ENCODE results near the gene CHSY1. TPM values are rescaled to one million over a fixed set of nuclear protein-coding genes. Genes with fewer than 3 reads are reported as not detected.
A peak's percentile ranks its signal among the peaks of the same experiment; 100 is the strongest.

Gene CHSY1
- total RNA-seq, 5 donors from 2014 or later (not counting 1 experiment from before 2014, with no cell fraction given), result 10.8 to 17.7 (median 14.8) TPM

DNA sequence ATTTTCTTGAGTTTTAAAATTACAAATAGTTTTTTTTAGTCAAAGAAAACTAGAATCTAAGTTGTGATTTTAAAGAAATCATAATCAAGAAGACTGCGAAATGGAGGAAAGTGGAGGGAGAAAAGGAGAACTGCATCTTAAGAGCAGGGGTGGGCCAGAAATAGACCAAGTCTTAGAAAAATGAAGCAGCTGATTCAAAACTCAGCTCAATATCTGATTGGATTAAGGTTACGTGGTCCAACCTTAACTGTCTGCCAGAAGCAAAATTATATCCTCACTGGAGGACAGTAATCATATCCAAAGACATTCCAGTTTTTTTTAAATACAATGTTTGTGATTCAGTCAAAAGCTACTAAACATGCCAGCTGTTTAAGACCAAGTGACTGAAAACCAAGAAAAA, 41.4 kb downstream of the CHSY1 start:
- Histone ChIP-seq H3K4me1 (ENCODE audit: control insufficient read depth in 1 of 2, extremely low read depth in 1 of 2, insufficient read depth in 2 of 2, low read length in 2 of 2) (peaks cover 4 to 5% of the 10 kb centered on the region in 2 experiments), H3K27ac (ENCODE audit: low read length) (no peak overlapping the region), H3K27me3 (replicated peaks in 1 of 2; ENCODE audit: control insufficient read depth in 2 of 2, extremely low read depth in 1 of 2, insufficient read depth in 2 of 2, low read length in 1 of 2) (no peaks in the 10 kb centered on the region), H3K4me3 (ENCODE audit: control insufficient read depth in 1 of 2, extremely low read depth in 1 of 2, low read length in 1 of 2) (no peak overlapping the region), H3K36me3 (ENCODE audit: control insufficient read depth in 2 of 2, extremely low read depth in 1 of 2, insufficient read depth in 1 of 2, low read length in 1 of 2) (peaks cover 0 to 3% of the 10 kb centered on the region in 2 donors), H3K9me3 (no peaks in the 10 kb centered on the region)
- H3K9me3 Mint-ChIP-seq, result no peaks in the 10 kb centered on the region
- peaks cover 7% of the 10 kb centered on the region for H3K36me3 Mint-ChIP-seq
- DNase-seq (no peak), ATAC-seq (replicated peaks in 1 of 4) (no peak)
- H3K4me1 Mint-ChIP-seq, result peaks cover 72 to 78% (median 77%) of the 10 kb centered on the region in 3 donors
- H3K4me3 Mint-ChIP-seq, result no peak overlapping the region
- POLR2A ChIA-PET, result interaction anchor here in 1 of 2 donors (0.6 kb wide), 1 partner anchor 35 kb away, joined by 14 read pairs; no protein-coding TSS in a partner anchor
- peak overlapping the region in 1 of 2 donors; percentile 41 for H3K27ac Mint-ChIP-seq
- CTCF ChIA-PET, result no interaction called here
- H3K27me3 Mint-ChIP-seq, result no peaks in the 10 kb centered on the region
- WGBS (ENCODE audit: insufficient coverage), result 100% methylated on average over 1 of the region's 2 CpGs

- no peak overlapping the region for H3K27ac ChIP-seq (ENCODE audit: low read length)
Measured at GRCh38 chr15:101210058-101210457, 41.8 kb downstream of the CHSY1 start.

GRCh38 chr15:101209285-101209845, 42.5 kb downstream of the CHSY1 start:
- H3K36me3 Mint-ChIP-seq, result peaks cover 7% of the 10 kb centered on the region
- Histone ChIP-seq H3K27ac (ENCODE audit: low read length) (no peak overlapping the region), H3K4me3 (ENCODE audit: control insufficient read depth in 1 of 2, extremely low read depth in 1 of 2, low read length in 1 of 2) (no peak overlapping the region), H3K27me3 (replicated peaks in 1 of 2; ENCODE audit: control insufficient read depth in 2 of 2, extremely low read depth in 1 of 2, insufficient read depth in 2 of 2, low read length in 1 of 2) (no peaks in the 10 kb centered on the region), H3K9me3 (no peaks in the 10 kb centered on the region), H3K4me1 (ENCODE audit: control insufficient read depth in 1 of 2, extremely low read depth in 1 of 2, insufficient read depth in 2 of 2, low read length in 2 of 2) (peaks cover 4 to 5% of the 10 kb centered on the region in 2 experiments), H3K36me3 (ENCODE audit: control insufficient read depth in 2 of 2, extremely low read depth in 1 of 2, insufficient read depth in 1 of 2, low read length in 1 of 2) (peaks cover 0 to 3% of the 10 kb centered on the region in 2 donors)
- WGBS (ENCODE audit: insufficient coverage), result no CpG with 5 or more reads among the region's 5 CpGs
- no peak overlapping the region for H3K4me3 Mint-ChIP-seq
- no peak overlapping the region for H3K27ac Mint-ChIP-seq
- DNase-seq (no peak), ATAC-seq (replicated peaks in 1 of 4) (no peak)
- H3K9me3 Mint-ChIP-seq, result no peaks in the 10 kb centered on the region
- no peaks in the 10 kb centered on the region for H3K27me3 Mint-ChIP-seq
- POLR2A ChIA-PET, result no interaction called here
- CTCF ChIA-PET, result interaction anchor here in 1 of 2 donors (0.5 kb wide), 1 partner anchor 210 kb away, joined by 3 read pairs; no protein-coding TSS in a partner anchor
- peaks cover 73 to 83% (median 83%) of the 10 kb centered on the region in 3 donors for H3K4me1 Mint-ChIP-seq

More at GRCh38 chr15:101210058-101210457, 41.8 kb downstream of the CHSY1 start:
- Histone ChIP-seq H3K36me3 (ENCODE audit: control insufficient read depth in 2 of 2, extremely low read depth in 1 of 2, insufficient read depth in 1 of 2, low read length in 1 of 2) (peaks cover 0 to 3% of the 10 kb centered on the region in 2 donors), H3K9me3 (no peaks in the 10 kb centered on the region), H3K4me3 (ENCODE audit: control insufficient read depth in 1 of 2, extremely low read depth in 1 of 2, low read length in 1 of 2) (no peak overlapping the region), H3K27me3 (replicated peaks in 1 of 2; ENCODE audit: control insufficient read depth in 2 of 2, extremely low read depth in 1 of 2, insufficient read depth in 2 of 2, low read length in 1 of 2) (no peaks in the 10 kb centered on the region), H3K4me1 (ENCODE audit: control insufficient read depth in 1 of 2, extremely low read depth in 1 of 2, insufficient read depth in 2 of 2, low read length in 2 of 2) (peaks cover 4 to 5% of the 10 kb centered on the region in 2 experiments)
- CTCF ChIA-PET, result no interaction called here
- WGBS (ENCODE audit: insufficient coverage), result no CpG with 5 or more reads among the region's 1 CpG
- Mint-ChIP-seq H3K27me3 (no peaks in the 10 kb centered on the region), H3K9me3 (no peaks in the 10 kb centered on the region), H3K4me3 (no peak overlapping the region), H3K27ac (peak overlapping the region in 1 of 2 donors; percentile 41), H3K36me3 (peaks cover 7% of the 10 kb centered on the region), H3K4me1 (peaks cover 75 to 82% (median 81%) of the 10 kb centered on the region in 3 donors)
- DNase-seq (no peak), ATAC-seq (replicated peaks in 1 of 4) (no peak)
- POLR2A ChIA-PET, result no interaction called here

DNA sequence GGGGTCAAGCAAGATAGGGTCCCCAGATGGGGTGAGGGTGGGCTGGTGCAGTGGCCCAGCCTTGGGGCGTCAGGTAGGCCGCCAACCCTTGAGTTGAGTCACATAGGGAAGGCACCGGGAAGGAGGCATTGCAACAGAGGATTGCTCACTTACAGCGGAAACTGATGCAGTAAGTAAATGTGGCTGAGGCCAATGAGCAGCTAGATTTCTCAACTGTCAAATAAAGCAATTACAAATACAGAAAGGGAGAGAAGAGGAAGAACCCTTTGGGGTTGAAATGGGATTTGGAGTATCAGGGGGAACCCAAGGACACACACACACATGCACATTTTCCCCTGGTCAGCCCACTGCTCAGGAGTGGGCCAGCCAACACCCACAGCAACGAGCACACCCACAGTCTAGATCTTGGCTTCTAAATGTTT, 44.0 kb downstream of the CHSY1 start:
- no peaks in the 10 kb centered on the region for H3K9me3 Mint-ChIP-seq
- H3K36me3 Mint-ChIP-seq, result peaks cover 7% of the 10 kb centered on the region
- Histone ChIP-seq H3K36me3 (ENCODE audit: control insufficient read depth in 2 of 2, extremely low read depth in 1 of 2, insufficient read depth in 1 of 2, low read length in 1 of 2) (no peaks in the 10 kb centered on the region), H3K27ac (ENCODE audit: low read length) (no peak overlapping the region), H3K4me1 (ENCODE audit: control insufficient read depth in 1 of 2, extremely low read depth in 1 of 2, insufficient read depth in 2 of 2, low read length in 2 of 2) (peaks cover 4 to 8% of the 10 kb centered on the region in 2 experiments), H3K4me3 (ENCODE audit: control insufficient read depth in 1 of 2, extremely low read depth in 1 of 2, low read length in 1 of 2) (no peak overlapping the region), H3K27me3 (replicated peaks in 1 of 2; ENCODE audit: control insufficient read depth in 2 of 2, extremely low read depth in 1 of 2, insufficient read depth in 2 of 2, low read length in 1 of 2) (no peaks in the 10 kb centered on the region), H3K9me3 (no peaks in the 10 kb centered on the region)
- H3K4me1 Mint-ChIP-seq, result peaks cover 75 to 83% (median 81%) of the 10 kb centered on the region in 3 donors
- ChIA-PET POLR2A (no interaction called here), CTCF (no interaction called here)
- peak overlapping the region in 1 of 2 donors; percentile 17 for H3K27ac Mint-ChIP-seq
- 69% methylated on average over 5 of the region's 5 CpGs for WGBS (ENCODE audit: insufficient coverage)
- peak overlapping the region in 1 of 3 donors; percentile 8 for H3K4me3 Mint-ChIP-seq
- H3K27me3 Mint-ChIP-seq, result no peaks in the 10 kb centered on the region
- ATAC-seq (replicated peaks in 1 of 4) (no peak), DNase-seq (no peak)

GRCh38 chr15:101206176-101206591, 45.7 kb downstream of the CHSY1 start:
- ChIA-PET POLR2A (no interaction called here), CTCF (interaction anchor here in 1 of 2 donors (0.7 to 1.3 kb wide), 2 partner anchors 11 to 16 kb away, joined by 3 to 4 read pairs; no protein-coding TSS in a partner anchor)
- peaks cover 77 to 83% (median 79%) of the 10 kb centered on the region in 3 donors for H3K4me1 Mint-ChIP-seq
- no peaks in the 10 kb centered on the region for H3K27me3 Mint-ChIP-seq
- peaks cover 7% of the 10 kb centered on the region for H3K36me3 Mint-ChIP-seq
- peak overlapping the region; percentile 78 to 79 (median 78) for H3K4me3 Mint-ChIP-seq
- ATAC-seq (replicated peaks in 1 of 4) (peak; percentile 86 to 92 (median 88)), DNase-seq (peak in 34 of 35 experiments; percentile 2 to 68 (median 30))
- Histone ChIP-seq H3K27ac (ENCODE audit: low read length) (no peak overlapping the region), H3K9me3 (no peaks in the 10 kb centered on the region), H3K36me3 (ENCODE audit: control insufficient read depth in 2 of 2, extremely low read depth in 1 of 2, insufficient read depth in 1 of 2, low read length in 1 of 2) (no peaks in the 10 kb centered on the region), H3K27me3 (replicated peaks in 1 of 2; ENCODE audit: control insufficient read depth in 2 of 2, extremely low read depth in 1 of 2, insufficient read depth in 2 of 2, low read length in 1 of 2) (no peaks in the 10 kb centered on the region), H3K4me3 (ENCODE audit: control insufficient read depth in 1 of 2, extremely low read depth in 1 of 2, low read length in 1 of 2) (peak overlapping the region; percentile 21 to 57), H3K4me1 (ENCODE audit: control insufficient read depth in 1 of 2, extremely low read depth in 1 of 2, insufficient read depth in 2 of 2, low read length in 2 of 2) (peaks cover 4 to 17% of the 10 kb centered on the region in 2 experiments)
- no peaks in the 10 kb centered on the region for H3K9me3 Mint-ChIP-seq
- 0% methylated on average over 5 of the region's 12 CpGs for WGBS (ENCODE audit: insufficient coverage)
- H3K27ac Mint-ChIP-seq, result peak overlapping the region; percentile 78 to 88

GRCh38 chr15:101204739-101205535, 46.9 kb downstream of the CHSY1 start:
- DNase-seq (no peak), ATAC-seq (replicated peaks in 1 of 4) (no peak)
- WGBS (ENCODE audit: insufficient coverage), result 77% methylated on average over 5 of the region's 5 CpGs
- no peaks in the 10 kb centered on the region for H3K27me3 Mint-ChIP-seq
- no peak overlapping the region for H3K4me3 ChIP-seq (ENCODE audit: control insufficient read depth in 1 of 2, extremely low read depth in 1 of 2, low read length in 1 of 2)
- H3K4me1 ChIP-seq (ENCODE audit: control insufficient read depth in 1 of 2, extremely low read depth in 1 of 2, insufficient read depth in 2 of 2, low read length in 2 of 2), result peaks cover 7 to 28% of the 10 kb centered on the region in 2 experiments
- CTCF ChIA-PET, result interaction anchor here (0.9 to 1.3 kb wide), 2 partner anchors 17 kb away, joined by 3 to 4 read pairs; no protein-coding TSS in a partner anchor
- no peak overlapping the region for H3K27ac ChIP-seq (ENCODE audit: low read length)
- H3K4me1 Mint-ChIP-seq, result peaks cover 79 to 86% (median 85%) of the 10 kb centered on the region in 3 donors
- peaks cover 7% of the 10 kb centered on the region for H3K36me3 Mint-ChIP-seq
- no peaks in the 10 kb centered on the region for H3K9me3 Mint-ChIP-seq
- H3K27me3 ChIP-seq (replicated peaks in 1 of 2; ENCODE audit: control insufficient read depth in 2 of 2, extremely low read depth in 1 of 2, insufficient read depth in 2 of 2, low read length in 1 of 2), result no peaks in the 10 kb centered on the region
- peak overlapping the region in 1 of 2 donors; percentile 39 for H3K27ac Mint-ChIP-seq
- POLR2A ChIA-PET, result interaction anchor here in 1 of 2 donors (0.6 kb wide), 1 partner anchor 16 kb away, joined by 3 read pairs; no protein-coding TSS in a partner anchor
- H3K9me3 ChIP-seq, result no peaks in the 10 kb centered on the region
- H3K36me3 ChIP-seq (ENCODE audit: control insufficient read depth in 2 of 2, extremely low read depth in 1 of 2, insufficient read depth in 1 of 2, low read length in 1 of 2), result no peaks in the 10 kb centered on the region
- H3K4me3 Mint-ChIP-seq, result peak overlapping the region; percentile 78 to 79 (median 78)
